ENCODE results near the gene SLC25A30.
"Not testable (repeated sequence)": the region's sequence is repeated elsewhere in the genome, so short reads cannot be mapped to it uniquely, and the experiment has no call there.

The SLC25A30 gene

DNA sequence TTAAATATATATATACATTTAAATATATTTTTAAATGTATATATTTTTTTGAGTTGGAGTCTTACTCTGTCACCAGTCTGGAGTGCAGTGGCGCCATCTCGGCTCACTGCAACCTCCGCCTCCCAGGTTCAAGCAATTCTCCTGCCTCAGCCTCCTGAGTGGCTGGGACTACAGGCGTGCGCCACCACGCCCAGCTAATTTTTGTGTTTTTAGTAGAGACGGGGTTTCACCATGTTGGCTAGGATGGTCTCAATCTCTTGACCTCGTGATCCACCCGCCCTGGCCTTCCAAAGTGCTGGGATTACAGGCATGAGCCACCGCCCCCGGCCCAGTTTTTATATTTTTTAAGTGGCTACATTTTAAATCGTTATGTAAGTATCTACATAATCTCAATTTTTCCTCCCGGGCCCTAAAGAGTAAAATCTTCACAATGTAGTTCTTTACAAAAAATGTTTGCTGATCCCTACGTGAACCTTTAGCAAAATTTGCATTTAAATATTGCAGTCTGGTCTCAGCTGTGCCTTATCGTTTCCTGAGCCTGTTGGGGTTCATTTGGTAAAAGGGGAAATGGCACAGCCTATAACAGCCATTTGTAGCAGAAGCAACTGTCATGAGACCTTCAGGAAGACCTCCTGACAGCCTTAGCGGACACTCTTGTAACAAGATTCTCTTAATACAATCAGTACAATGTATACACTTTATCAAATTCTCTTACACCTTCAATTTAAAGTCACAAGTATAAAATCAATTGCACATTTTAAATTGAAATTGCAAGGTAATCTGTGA is 8.1 kb upstream of the SLC25A30 start:
- DNase-seq = not testable (repeated sequence)

DNA sequence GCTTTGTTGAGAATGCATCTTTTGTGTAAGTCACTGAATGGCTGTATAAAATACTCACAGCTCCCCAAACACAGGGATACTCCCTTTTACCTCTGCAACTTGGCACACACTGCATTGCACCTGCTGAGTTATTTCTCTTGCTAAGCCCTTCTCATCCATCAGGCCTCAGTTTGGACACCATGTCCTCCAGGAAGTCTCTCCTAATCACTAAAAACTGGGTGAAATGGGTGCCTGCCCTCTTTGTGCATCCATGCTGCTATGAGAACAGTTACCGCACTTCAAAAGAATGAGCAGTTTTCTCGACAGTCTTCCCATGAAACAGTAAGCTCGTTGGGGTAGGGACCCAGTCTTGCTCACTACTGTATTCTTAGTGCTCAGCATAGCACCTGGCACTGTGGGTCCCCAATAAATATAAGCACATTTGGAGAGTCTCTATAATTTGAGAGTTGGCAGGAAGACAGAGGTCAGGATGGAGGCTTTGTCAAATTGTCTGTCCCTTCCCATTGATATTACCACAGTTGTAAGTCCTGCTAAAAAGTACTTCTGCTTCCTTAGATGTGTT is 4.6 kb upstream of the SLC25A30 start:
- DNase-seq = no peak

GRCh38 chr13:45419945-45420344 is 1.8 kb upstream of the SLC25A30 start:
- no peak for DNase-seq

- not testable (repeated sequence) for DNase-seq
These were observed 1.2 kb upstream of the SLC25A30 start for GRCh38 chr13:45419389-45419788.

DNA sequence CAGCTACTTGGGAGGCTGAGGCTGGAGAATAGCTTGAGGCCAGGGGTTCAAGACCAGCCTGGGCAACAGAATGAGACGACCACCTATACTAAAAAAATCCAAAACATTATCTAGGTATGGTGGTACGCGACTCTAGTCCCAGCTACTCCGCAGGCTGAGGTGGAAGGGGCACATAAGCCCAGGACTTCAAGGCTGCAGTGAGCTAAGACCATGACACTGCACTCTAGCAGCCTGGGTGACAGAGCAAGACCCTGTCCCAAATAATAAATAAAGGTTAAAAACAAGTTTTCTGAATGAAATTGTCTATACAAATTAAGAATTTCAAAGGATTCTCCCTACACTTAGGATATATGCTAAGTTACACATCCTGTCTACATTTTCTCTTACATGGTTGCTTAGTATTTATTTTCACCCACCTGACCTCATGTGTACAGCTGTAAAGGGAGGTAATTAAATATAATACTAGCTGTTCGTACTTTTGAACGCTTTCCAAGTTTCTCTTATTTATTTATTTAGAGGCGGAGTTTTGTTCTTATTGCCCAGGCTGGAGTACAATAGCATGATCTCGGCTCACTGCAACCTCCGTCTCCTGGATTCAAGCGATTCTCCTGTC is 1.6 kb downstream of the SLC25A30 start:
- no peak for DNase-seq

GRCh38 chr13:45415112-45415511 is 3.1 kb downstream of the SLC25A30 start:
- DNase-seq = no peak

DNA sequence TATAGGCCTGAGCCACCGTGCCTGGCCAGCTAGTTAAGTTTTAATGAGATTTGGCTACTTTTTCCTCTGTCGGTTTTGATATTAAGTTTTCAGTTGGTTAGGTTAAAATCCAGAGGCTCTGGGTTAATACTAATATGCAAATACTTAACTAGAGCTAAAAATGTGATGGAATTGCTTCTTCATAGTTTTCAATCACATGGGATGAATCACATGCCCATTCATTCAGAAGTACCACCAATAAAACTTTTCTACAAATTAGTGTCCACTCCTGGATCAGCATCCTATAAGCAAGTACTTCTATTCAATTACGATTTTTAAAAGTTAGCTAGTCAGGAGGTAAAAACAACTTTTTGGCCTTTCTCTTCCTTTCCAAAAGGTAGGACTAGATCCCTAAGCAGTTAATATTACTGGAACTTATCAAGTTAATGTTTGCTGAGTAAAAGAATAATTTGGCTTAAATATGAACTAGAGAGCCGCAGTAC is 4.3 kb downstream of the SLC25A30 start:
- no peak for DNase-seq

- no peak for DNase-seq
These were observed 5.7 kb downstream of the SLC25A30 start for GRCh38 chr13:45412274-45413049.

GRCh38 chr13:45411631-45412030 is 6.5 kb downstream of the SLC25A30 start:
- no peak for DNase-seq

GRCh38 chr13:45411221-45411620 is 7.0 kb downstream of the SLC25A30 start:
- DNase-seq = no peak

DNA sequence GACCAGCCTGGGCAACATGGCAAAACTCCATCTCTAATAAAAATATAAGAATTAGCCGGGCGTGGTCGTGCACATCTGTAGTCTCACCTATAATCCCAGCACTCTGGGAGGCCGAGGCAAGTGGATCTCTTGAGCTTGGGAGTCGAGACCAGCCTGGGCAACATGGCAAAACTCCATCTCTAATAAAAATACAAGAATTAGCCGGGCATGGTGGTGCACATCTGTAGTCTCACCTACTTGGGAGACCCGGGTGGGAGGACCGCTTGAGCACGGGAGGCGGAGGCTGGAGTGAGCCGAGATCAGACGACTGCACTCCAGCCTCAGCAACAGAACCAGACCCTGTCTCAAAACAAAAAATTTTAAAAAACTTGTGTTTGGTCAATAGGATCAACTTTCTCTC is 7.7 kb downstream of the SLC25A30 start:
- no peak for DNase-seq

GRCh38 chr13:45410001-45410400 is 8.2 kb downstream of the SLC25A30 start:
- DNase-seq = no peak

- peak; percentile 37 for DNase-seq
These were observed 11.8 kb downstream of the SLC25A30 start for GRCh38 chr13:45406421-45406820.

GRCh38 chr13:45403081-45403480 is 15.1 kb downstream of the SLC25A30 start:
- DNase-seq = no peak

DNA sequence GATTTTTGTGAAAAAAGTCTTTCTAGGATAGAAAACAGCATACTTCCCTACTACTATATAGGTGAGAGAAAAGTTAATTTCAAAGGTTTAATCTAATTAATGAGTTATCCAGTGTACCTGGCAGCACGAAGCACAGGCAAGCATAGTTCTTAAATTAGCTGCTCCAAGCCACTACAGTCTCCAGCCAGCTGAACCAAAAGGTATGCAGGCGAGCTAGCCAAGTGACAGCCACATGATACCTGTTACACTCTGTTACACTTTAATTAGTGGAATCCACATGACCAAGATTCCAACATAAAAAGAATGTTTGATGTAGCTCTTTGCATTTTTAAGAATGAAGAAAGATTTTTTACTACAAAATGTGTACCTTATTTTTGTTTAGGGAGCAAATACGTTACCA is 15.5 kb downstream of the SLC25A30 start:
- no peak for DNase-seq

DNA sequence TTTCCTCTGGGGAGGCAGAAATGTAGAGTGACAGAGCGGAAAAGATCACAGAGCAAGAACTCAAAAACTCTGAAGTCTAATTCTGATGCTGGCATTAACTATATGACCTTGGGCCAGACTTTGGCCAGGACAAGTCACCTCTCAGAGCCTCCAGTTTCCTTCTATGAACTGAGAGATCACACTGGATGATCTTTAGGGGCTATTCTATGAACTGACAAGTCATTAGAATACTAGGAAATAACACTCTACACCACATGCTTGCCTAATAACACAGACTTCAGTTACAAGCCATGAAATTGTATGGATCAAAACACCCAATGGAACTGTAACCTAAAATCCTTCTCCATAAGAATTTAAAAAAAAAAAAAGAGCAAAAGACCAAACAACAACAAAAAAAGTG is 16.9 kb downstream of the SLC25A30 start:
- no peak for DNase-seq

- no peak for DNase-seq
These were observed 19.3 kb downstream of the SLC25A30 start for GRCh38 chr13:45398877-45399276.

DNA sequence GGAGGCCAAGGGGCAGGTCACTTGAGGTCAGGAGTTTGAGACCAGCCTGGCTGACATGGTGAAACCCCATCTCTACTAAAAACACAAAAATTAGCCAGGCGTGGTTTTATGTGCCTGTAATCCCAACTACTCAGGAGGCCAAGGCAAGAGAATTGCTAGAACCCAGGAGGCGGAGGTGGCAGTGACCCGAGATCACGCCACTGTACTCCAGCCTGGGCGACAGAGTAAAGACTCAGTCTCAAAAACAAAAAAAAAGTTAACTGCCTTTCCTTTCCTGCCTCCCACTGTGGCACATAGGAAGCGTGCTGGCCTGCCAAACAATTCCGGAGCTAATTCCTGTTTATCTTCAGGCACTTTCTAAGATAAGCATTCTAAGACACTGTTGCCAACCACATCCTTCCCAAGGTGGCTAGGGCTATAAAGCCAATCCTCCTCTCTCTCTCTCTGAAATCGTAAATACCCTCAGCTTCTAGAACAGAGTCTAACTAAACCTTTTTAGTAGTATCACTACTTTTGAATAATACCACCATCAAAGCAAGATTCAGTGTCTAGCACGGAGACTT is 21.6 kb downstream of the SLC25A30 start:
- DNase-seq = peak; percentile 94

- peak; percentile 51 for DNase-seq
These were observed 24.1 kb downstream of the SLC25A30 start for GRCh38 chr13:45393941-45394570.

GRCh38 chr13:45392811-45393210 is 25.4 kb downstream of the SLC25A30 start:
- no peak for DNase-seq

GRCh38 chr13:45391926-45392325 is 26.2 kb downstream of the SLC25A30 start:
- no peak for DNase-seq

DNA sequence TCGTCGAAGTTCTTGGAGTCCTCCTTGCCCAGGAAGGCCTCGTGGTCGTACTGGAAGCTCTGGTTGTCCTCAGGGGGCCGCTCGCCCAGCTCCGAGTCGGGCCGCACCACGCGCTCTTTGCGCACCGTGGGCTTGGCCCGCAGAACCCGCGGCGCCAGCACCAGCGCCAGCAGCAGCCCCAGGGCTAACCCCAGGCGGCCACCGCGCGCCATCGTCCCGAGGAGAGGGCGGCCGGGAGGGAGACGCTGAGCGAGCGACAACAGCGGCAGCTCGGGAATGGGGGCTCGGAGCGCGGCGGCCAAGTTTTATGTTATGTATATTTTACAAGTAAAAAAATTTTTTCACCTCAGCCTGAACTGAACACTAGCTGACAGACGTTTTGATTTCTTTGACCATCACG is 27.0 kb downstream of the SLC25A30 start:
- not testable (repeated sequence) for DNase-seq
